ENCODE measurements around the gene KRTAP5-11. TPM values are rescaled to one million over a fixed set of nuclear protein-coding genes. Genes with fewer than 3 reads are reported as not detected.
"Not testable (repeated sequence)": the region's sequence is repeated elsewhere in the genome, so short reads cannot be mapped to it uniquely, and the experiment has no call there.

Gene KRTAP5-11, protein sequence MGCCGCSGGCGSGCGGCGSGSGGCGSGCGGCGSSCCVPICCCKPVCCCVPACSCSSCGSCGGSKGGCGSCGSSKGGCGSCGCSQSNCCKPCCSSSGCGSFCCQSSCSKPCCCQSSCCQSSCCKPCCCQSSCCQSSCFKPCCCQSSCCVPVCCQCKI
- polyA plus RNA-seq (2011; rRNA removed): not detected in 2 replicates
- not detected in 2 replicates for polyA plus RNA-seq (2012; cell fraction: cytosol; rRNA removed)
- not detected in 2 replicates for polyA plus RNA-seq (2012; cell fraction: nucleus; rRNA removed)
- polyA plus RNA-seq (2017; fragmentation: RNase III; extraction: RNeasy Plus Mini Kit Qiagen cat#74134 plus additional on column Dnase treatment): not detected in 3 replicates
- not detected in 2 replicates for polyA minus RNA-seq (2011; rRNA and poly(A)+ RNA removed)

- no peak for ATAC-seq
- DNase-seq (ENCODE audit: low read depth in 1 of 2, low spot score in 1 of 2): no peak
- CTCF ChIA-PET: interaction anchor here (1.0 to 2.5 kb wide), 3 partner anchors 14 to 167 kb away, joined by 3 to 7 read pairs (median 3); no protein-coding TSS in a partner anchor
- no peak within 1 kb of the TSS for H3K4me3 ChIP-seq
- WGBS (ENCODE audit: missing lambda C conversion rate): 18% methylated on average over 2 of the region's 3 CpGs
- 0 out of 3 replicates have a peak, but pooled peaks cover 2% of the 10 kb centered on the region for H3K4me1 ChIP-seq
- H3K4me2 ChIP-seq: no peak within 1 kb of the TSS
- H3K9me3 ChIP-seq: no peaks in the 10 kb centered on the region
- POLR2A ChIA-PET: no interaction called here
- no peak for TF ChIP-seq EHF (CRISPR knock-in tag; IDR thresholded peaks at IDR 0.05)
- TF ChIP-seq KDM1A (IDR thresholded peaks at IDR 0.05; ENCODE audit: low read depth): no peak
- no peak for TF ChIP-seq MAFK (IDR thresholded peaks at IDR 0.05; ENCODE audit: partially characterized antibody)
- TF ChIP-seq NR3C1 (IDR thresholded peaks at IDR 0.05): no peak
- no peak for TF ChIP-seq MYC (IDR thresholded peaks at IDR 0.05; ENCODE audit: borderline replicate concordance, low read length)
- TF ChIP-seq ATOH8 (CRISPR knock-in tag; IDR thresholded peaks at IDR 0.05; ENCODE audit: low read depth): no peak
- no peak for FAIRE-seq
- no peak within 1 kb of the TSS for H3K27ac ChIP-seq
Measured at GRCh38 chr11:71582309-71582895, at the start of gene KRTAP5-11. Gene KRTAP5-11 (minus strand): TSS chr11:71582875. CDS start chr11:71582837, 38 bp downstream.

GRCh38 chr11:71631551-71631950 lies 48.9 kb upstream of the KRTAP5-11 start:
- 30% methylated on average over 9 of the region's 18 CpGs for WGBS (ENCODE audit: missing lambda C conversion rate)
- DNase-seq (ENCODE audit: low read depth in 1 of 2, low spot score in 1 of 2); H3K4me2 ChIP-seq; H3K4me3 ChIP-seq; FAIRE-seq; H3K9me3 ChIP-seq; H3K27ac ChIP-seq; ATAC-seq; POLR2A ChIA-PET; H3K4me1 ChIP-seq: not testable (repeated sequence)
- CTCF ChIA-PET: interaction anchor here (0.9 kb wide), 1 partner anchor 8 kb away, joined by 4 read pairs; no protein-coding TSS in a partner anchor

DNA sequence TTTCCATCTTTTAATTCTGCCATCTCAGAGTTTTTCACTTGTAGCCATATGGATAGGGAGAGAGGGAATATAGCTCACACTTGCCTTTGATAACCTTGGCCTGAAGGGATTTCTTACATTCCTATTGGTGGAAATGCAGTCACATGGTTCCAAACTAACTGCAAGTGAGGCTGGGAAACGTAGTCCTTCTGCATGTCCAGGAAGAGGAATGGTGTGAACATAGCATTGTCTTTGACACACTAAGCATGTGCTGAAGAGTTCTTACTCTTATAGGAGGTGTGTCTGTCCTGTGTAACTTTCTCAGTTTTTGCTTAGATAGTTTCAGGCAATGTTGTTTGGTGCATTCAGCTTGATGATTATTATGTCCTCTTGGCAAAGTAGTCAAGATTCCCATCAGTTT lies 47.4 kb upstream of the KRTAP5-11 start:
- DNase-seq (ENCODE audit: low read depth in 1 of 2, low spot score in 1 of 2): peak in 1 of 2 experiments; percentile 25
- H3K4me1 ChIP-seq, POLR2A ChIA-PET, CTCF ChIA-PET, H3K9me3 ChIP-seq, H3K4me2 ChIP-seq, H3K4me3 ChIP-seq, FAIRE-seq, H3K27ac ChIP-seq, ATAC-seq: not testable (repeated sequence)
- peak; percentile 39; the same call in 1 of the 2 replicates for TF ChIP-seq USF2 (IDR thresholded peaks at IDR 0.05)
- WGBS (ENCODE audit: missing lambda C conversion rate): 0% methylated on average over 1 of the region's 1 CpG

DNA sequence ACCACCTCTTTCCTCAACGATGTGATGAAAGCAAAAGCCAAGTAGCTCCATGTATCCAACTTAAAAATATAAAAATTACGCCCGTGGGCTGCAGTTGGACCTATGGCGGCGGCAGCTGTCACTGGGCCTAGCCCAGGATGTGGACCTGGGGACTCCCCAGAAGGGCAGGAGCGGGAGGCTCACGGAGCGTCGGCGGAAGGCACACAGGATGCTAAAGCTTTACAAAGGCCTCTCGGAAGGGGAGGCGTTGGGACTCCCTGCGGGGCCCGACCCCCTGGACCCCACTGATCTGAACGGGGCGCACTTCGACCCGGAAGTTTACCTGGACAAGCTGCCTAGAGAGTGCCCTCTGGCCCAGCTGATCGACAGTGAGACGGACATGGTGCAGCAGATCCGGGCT lies 46.3 kb upstream of the KRTAP5-11 start:
- POLR2A ChIA-PET; H3K4me1 ChIP-seq; DNase-seq (ENCODE audit: low read depth in 1 of 2, low spot score in 1 of 2); H3K4me3 ChIP-seq; FAIRE-seq; H3K9me3 ChIP-seq; ATAC-seq; H3K4me2 ChIP-seq; H3K27ac ChIP-seq: not testable (repeated sequence)
- CTCF ChIA-PET: interaction anchor here (1.9 kb wide), 1 partner anchor 10 kb away, joined by 8 read pairs; no protein-coding TSS in a partner anchor
- 68% methylated on average over 20 of the region's 21 CpGs for WGBS (ENCODE audit: missing lambda C conversion rate)

DNA sequence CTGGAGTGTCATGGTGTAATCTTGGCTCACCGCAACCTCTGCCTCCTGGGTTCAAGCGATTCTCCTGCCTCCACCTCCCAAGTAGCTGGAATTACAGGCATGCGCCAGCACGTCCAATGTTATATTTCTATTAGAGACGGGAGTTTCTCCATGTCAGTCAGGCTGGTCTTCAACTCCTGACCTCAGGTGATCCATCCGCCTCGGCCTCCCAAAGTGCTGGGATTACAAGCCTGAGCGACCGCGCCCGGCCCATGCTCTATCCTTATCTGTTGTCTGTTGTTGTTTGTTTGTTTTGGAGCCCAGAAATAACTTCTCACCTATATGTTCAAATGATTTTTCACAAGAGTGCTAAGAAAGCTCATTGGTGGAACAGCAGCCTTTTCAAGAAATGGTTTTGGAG lies 40.6 kb upstream of the KRTAP5-11 start:
- H3K9me3 ChIP-seq; H3K27ac ChIP-seq; H3K4me3 ChIP-seq; ATAC-seq; H3K4me2 ChIP-seq; DNase-seq (ENCODE audit: low read depth in 1 of 2, low spot score in 1 of 2); H3K4me1 ChIP-seq; POLR2A ChIA-PET; FAIRE-seq: not testable (repeated sequence)
- CTCF ChIA-PET: interaction anchor here (0.9 kb wide), 1 partner anchor 43 kb away, joined by 3 read pairs; no protein-coding TSS in a partner anchor
- 79% methylated on average over 11 of the region's 11 CpGs for WGBS (ENCODE audit: missing lambda C conversion rate)

GRCh38 chr11:71622561-71622960 lies 39.9 kb upstream of the KRTAP5-11 start:
- H3K4me1 ChIP-seq; FAIRE-seq; DNase-seq (ENCODE audit: low read depth in 1 of 2, low spot score in 1 of 2); ATAC-seq; POLR2A ChIA-PET; H3K27ac ChIP-seq; H3K4me2 ChIP-seq; H3K4me3 ChIP-seq; H3K9me3 ChIP-seq: not testable (repeated sequence)
- 55% methylated on average over 14 of the region's 14 CpGs for WGBS (ENCODE audit: missing lambda C conversion rate)
- CTCF ChIA-PET: interaction anchor here (0.9 kb wide), 1 partner anchor 43 kb away, joined by 3 read pairs; no protein-coding TSS in a partner anchor

- FAIRE-seq, POLR2A ChIA-PET, H3K27ac ChIP-seq: not testable (repeated sequence)
Measured at GRCh38 chr11:71615003-71615402, 32.3 kb upstream of the KRTAP5-11 start.

GRCh38 chr11:71614366-71614917 lies 31.8 kb upstream of the KRTAP5-11 start:
- H3K9me3 ChIP-seq; FAIRE-seq; CTCF ChIA-PET; POLR2A ChIA-PET; H3K27ac ChIP-seq; H3K4me3 ChIP-seq; ATAC-seq; H3K4me2 ChIP-seq; DNase-seq (ENCODE audit: low read depth in 1 of 2, low spot score in 1 of 2); H3K4me1 ChIP-seq: not testable (repeated sequence)
- 53% methylated on average over 14 of the region's 15 CpGs for WGBS (ENCODE audit: missing lambda C conversion rate)

More at GRCh38 chr11:71615003-71615402, 32.3 kb upstream of the KRTAP5-11 start:
- WGBS (ENCODE audit: missing lambda C conversion rate): 55% methylated on average over 11 of the region's 12 CpGs
- H3K4me1 ChIP-seq; H3K4me2 ChIP-seq; ATAC-seq; H3K4me3 ChIP-seq; CTCF ChIA-PET; DNase-seq (ENCODE audit: low read depth in 1 of 2, low spot score in 1 of 2); H3K9me3 ChIP-seq: not testable (repeated sequence)

GRCh38 chr11:71613931-71614330 lies 31.3 kb upstream of the KRTAP5-11 start:
- DNase-seq (ENCODE audit: low read depth in 1 of 2, low spot score in 1 of 2); FAIRE-seq: not testable (repeated sequence)

More at GRCh38 chr11:71613931-71614330, 31.3 kb upstream of the KRTAP5-11 start:
- H3K9me3 ChIP-seq, H3K4me1 ChIP-seq, ATAC-seq, H3K4me3 ChIP-seq, H3K27ac ChIP-seq, POLR2A ChIA-PET, H3K4me2 ChIP-seq: not testable (repeated sequence)
- CTCF ChIA-PET: interaction anchor here (1.2 kb wide), 1 partner anchor 10 kb away, joined by 3 read pairs; no protein-coding TSS in a partner anchor
- 49% methylated on average over 7 of the region's 7 CpGs for WGBS (ENCODE audit: missing lambda C conversion rate)

All from A549 (cell line).